Keratinocyte (primary cell): ENCODE data around the gene SMU1.

ENCODE experiments used
- EZH2 ChIP-seq: IDR thresholded peaks from one replicate; pipeline ENCODE4 v1.6.1; 2012; ENCODE audit warnings: inconsistent platforms, mild to moderate bottlenecking, low read length, moderate library complexity
- TF ChIP-seq, protein P1 (sequence below), 3 experiments: IDR thresholded peaks in 1 of 3; conservative IDR thresholded peaks in 1 of 3; optimal IDR thresholded peaks in 1 of 3; 2 replicates in 2 of 3; 3 replicates in 1 of 3; pipeline versions ENCODE3 to v1.5.1; 2011; ENCODE audit warnings: low read length in 3 of 3, mild to moderate bottlenecking in 3 of 3, moderate library complexity in 2 of 3, control low read depth in 1 of 3, inconsistent platforms in 1 of 3; ENCODE audit not compliant: insufficient read depth in 2 of 3; ENCODE audit errors: extremely low read depth in 1 of 3

DNA sequence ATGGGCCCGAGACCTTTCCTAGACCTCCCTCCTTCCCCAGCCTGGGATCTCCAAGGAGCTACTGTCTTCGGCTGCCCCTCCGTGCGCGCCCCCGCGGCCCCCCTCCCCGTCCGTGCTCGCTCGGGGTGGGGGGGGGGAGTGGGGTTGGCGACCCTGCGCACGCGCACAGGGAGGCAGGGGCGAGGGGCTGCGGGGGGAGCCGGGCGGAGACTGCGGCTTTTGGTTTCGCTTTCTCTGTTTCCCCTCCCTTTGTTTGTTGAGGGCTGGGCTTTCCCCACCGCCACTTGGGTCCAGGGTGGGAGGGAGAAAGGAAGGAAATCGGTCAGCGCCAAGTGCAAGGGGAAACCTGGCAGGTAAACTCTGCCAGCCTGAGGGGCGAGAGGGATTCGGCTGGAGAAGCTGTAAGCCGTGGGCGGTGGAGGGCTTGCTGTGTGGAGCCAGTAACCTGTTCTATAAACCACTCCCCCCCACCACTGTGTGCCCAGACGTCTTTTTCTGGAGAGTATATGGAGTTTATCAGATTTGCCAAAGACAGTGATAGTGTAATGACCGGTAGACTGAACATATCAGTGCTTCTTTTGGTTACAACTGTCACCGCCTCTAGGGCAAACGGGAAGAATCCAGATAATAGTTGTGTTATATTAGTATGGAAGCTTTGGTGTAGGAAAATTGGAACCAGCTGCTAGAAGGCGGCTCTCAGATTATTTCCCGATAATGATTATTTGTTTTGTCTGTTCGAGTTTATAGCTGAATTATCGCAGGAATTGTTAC lies 50.7 kb downstream of the SMU1 start:
- TF ChIP-seq, protein P1, sequence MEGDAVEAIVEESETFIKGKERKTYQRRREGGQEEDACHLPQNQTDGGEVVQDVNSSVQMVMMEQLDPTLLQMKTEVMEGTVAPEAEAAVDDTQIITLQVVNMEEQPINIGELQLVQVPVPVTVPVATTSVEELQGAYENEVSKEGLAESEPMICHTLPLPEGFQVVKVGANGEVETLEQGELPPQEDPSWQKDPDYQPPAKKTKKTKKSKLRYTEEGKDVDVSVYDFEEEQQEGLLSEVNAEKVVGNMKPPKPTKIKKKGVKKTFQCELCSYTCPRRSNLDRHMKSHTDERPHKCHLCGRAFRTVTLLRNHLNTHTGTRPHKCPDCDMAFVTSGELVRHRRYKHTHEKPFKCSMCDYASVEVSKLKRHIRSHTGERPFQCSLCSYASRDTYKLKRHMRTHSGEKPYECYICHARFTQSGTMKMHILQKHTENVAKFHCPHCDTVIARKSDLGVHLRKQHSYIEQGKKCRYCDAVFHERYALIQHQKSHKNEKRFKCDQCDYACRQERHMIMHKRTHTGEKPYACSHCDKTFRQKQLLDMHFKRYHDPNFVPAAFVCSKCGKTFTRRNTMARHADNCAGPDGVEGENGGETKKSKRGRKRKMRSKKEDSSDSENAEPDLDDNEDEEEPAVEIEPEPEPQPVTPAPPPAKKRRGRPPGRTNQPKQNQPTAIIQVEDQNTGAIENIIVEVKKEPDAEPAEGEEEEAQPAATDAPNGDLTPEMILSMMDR (optimal IDR thresholded peaks at IDR 0.05 in 1 of 3, IDR thresholded peaks at IDR 0.05 in 1 of 3, conservative IDR thresholded peaks at IDR 0.05 in 1 of 3; ENCODE audit: extremely low read depth in 1 of 3, insufficient read depth in 2 of 3, low read length in 3 of 3) = no peak
- TF ChIP-seq EZH2 = no peak
